ENCODE measurements around the gene RIN1. TPM values are rescaled to one million over a fixed set of nuclear protein-coding genes. Genes with fewer than 3 reads are reported as not detected.

RIN1 gene
- polyA plus RNA-seq, 3 donors: 6.1 to 15.4 (median 7.6) TPM

- peaks cover 27 to 36% (median 32%) of the 10 kb centered on the region in 3 donors for H3K27me3 Mint-ChIP-seq (ENCODE audit: low read depth in 3 of 3)
- no peak overlapping the region for H3K27ac ChIP-seq (ENCODE audit: low read depth in 1 of 2, low read length in 2 of 2)
- no peak for DNase-seq
- H3K36me3 Mint-ChIP-seq: peaks cover 0 to 3% of the 10 kb centered on the region in 2 donors
- TF ChIP-seq, protein P1, sequence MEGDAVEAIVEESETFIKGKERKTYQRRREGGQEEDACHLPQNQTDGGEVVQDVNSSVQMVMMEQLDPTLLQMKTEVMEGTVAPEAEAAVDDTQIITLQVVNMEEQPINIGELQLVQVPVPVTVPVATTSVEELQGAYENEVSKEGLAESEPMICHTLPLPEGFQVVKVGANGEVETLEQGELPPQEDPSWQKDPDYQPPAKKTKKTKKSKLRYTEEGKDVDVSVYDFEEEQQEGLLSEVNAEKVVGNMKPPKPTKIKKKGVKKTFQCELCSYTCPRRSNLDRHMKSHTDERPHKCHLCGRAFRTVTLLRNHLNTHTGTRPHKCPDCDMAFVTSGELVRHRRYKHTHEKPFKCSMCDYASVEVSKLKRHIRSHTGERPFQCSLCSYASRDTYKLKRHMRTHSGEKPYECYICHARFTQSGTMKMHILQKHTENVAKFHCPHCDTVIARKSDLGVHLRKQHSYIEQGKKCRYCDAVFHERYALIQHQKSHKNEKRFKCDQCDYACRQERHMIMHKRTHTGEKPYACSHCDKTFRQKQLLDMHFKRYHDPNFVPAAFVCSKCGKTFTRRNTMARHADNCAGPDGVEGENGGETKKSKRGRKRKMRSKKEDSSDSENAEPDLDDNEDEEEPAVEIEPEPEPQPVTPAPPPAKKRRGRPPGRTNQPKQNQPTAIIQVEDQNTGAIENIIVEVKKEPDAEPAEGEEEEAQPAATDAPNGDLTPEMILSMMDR (IDR thresholded peaks at IDR 0.05): no peak
- peak overlapping the region in 1 of 7 donors; percentile 36 for H3K27ac Mint-ChIP-seq
- peaks cover 12% of the 10 kb centered on the region for H3K4me1 Mint-ChIP-seq
- no peak overlapping the region for H3K4me3 Mint-ChIP-seq
- no peak overlapping the region for H3K9ac ChIP-seq (ENCODE audit: insufficient read depth, low read length, poor library complexity, severe bottlenecking)
- H3K4me2 ChIP-seq (replicated peaks; ENCODE audit: extremely low read depth, low read length, poor library complexity, severe bottlenecking): no peak overlapping the region
- intact Hi-C loops (cut with micrococcal nuclease): no loop called here
- H3K9me3 Mint-ChIP-seq: peaks cover 0 to 11% (median 2%) of the 10 kb centered on the region in 7 donors
- no peaks in the 10 kb centered on the region for H4K20me1 ChIP-seq (ENCODE audit: insufficient read depth, low read length)
- H2AFZ ChIP-seq (ENCODE audit: insufficient read depth, low read depth, low read length, poor library complexity, severe bottlenecking): no peak overlapping the region
- H3K79me2 ChIP-seq (ENCODE audit: insufficient read depth, low read length): no peaks in the 10 kb centered on the region
- H3K27me3 ChIP-seq (ENCODE audit: control insufficient read depth in 2 of 2, insufficient read depth in 2 of 2, low read length in 2 of 2): peaks cover 10 to 34% of the 10 kb centered on the region in 2 donors
- H3K9me3 ChIP-seq (replicated peaks in 1 of 2; ENCODE audit: control insufficient read depth in 1 of 2, insufficient read depth in 1 of 2, low read length in 2 of 2): no peaks in the 10 kb centered on the region
- no peak overlapping the region for H3K4me3 ChIP-seq (replicated peaks in 1 of 3; ENCODE audit: low read depth in 2 of 3, low read length in 3 of 3)
- no peaks in the 10 kb centered on the region for H3K36me3 ChIP-seq (replicated peaks in 1 of 2; ENCODE audit: control insufficient read depth in 1 of 2, insufficient read depth in 2 of 2, low read length in 2 of 2)
- H3K4me1 ChIP-seq (ENCODE audit: control insufficient read depth in 1 of 2, insufficient read depth in 2 of 2, low read length in 2 of 2): peaks cover 17 to 20% of the 10 kb centered on the region in 2 donors
- WGBS (ENCODE audit: insufficient coverage): 96% methylated on average over 6 of the region's 6 CpGs
These were observed 32.2 kb upstream of the RIN1 start for GRCh38 chr11:66368484-66368883.

DNA sequence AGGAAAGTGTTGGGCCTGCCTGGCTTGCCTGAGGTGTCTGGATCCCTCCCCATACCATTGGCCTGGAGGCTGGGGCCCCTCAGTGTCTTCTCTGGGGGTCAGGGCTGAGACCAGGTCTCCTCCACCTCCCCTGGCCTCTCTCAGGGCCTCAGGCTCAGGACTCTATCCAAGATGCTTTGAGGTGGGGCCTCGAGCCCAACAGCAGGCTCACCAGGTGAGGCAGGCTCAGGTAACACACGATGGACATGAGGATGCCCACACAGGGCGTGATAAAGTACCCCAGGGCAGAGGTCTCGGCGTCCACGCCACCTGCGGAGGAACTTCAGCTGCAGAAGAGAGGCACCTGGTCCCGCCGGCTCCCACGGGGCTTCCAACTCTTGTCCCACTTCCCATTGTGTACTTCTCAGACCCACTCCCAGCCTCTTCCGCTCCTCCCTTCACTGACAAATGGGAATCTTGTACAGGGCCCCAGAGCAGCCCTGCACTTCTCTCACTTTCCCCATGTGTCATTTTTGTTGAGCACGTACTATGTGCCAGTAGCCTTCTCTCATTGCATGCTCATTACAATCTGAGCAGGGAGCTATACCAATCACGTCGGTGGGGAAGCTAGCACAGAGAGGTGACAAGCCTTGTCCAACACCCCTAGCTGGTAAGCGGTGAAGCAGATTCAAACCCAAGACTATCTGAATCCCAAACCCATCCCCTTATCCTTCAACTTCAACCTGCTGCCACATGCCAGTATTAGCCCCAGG lies 31.5 kb upstream of the RIN1 start:
- peak overlapping the region in 1 of 7 donors; percentile 40 for H3K27ac Mint-ChIP-seq
- TF ChIP-seq, protein P1 (IDR thresholded peaks at IDR 0.05): no peak

More for the DNA sequence above, 31.5 kb upstream of the RIN1 start:
- no peak for DNase-seq
- H3K27me3 ChIP-seq (ENCODE audit: control insufficient read depth in 2 of 2, insufficient read depth in 2 of 2, low read length in 2 of 2): peaks cover 2 to 26% of the 10 kb centered on the region in 2 donors
- no peaks in the 10 kb centered on the region for H3K9me3 ChIP-seq (replicated peaks in 1 of 2; ENCODE audit: control insufficient read depth in 1 of 2, insufficient read depth in 1 of 2, low read length in 2 of 2)
- no peaks in the 10 kb centered on the region for H3K79me2 ChIP-seq (ENCODE audit: insufficient read depth, low read length)
- H3K27me3 Mint-ChIP-seq (ENCODE audit: low read depth in 3 of 3): peaks cover 20 to 30% (median 25%) of the 10 kb centered on the region in 3 donors
- H3K36me3 Mint-ChIP-seq: peaks cover 0 to 2% of the 10 kb centered on the region in 2 donors
- no peaks in the 10 kb centered on the region for H3K36me3 ChIP-seq (replicated peaks in 1 of 2; ENCODE audit: control insufficient read depth in 1 of 2, insufficient read depth in 2 of 2, low read length in 2 of 2)
- H4K20me1 ChIP-seq (ENCODE audit: insufficient read depth, low read length): no peaks in the 10 kb centered on the region
- intact Hi-C loops (cut with micrococcal nuclease): no loop called here
- H2AFZ ChIP-seq (ENCODE audit: insufficient read depth, low read depth, low read length, poor library complexity, severe bottlenecking): no peak overlapping the region
- peaks cover 17 to 20% of the 10 kb centered on the region in 2 donors for H3K4me1 ChIP-seq (ENCODE audit: control insufficient read depth in 1 of 2, insufficient read depth in 2 of 2, low read length in 2 of 2)
- peaks cover 0 to 11% (median 2%) of the 10 kb centered on the region in 7 donors for H3K9me3 Mint-ChIP-seq
- H3K4me3 ChIP-seq (replicated peaks in 1 of 3; ENCODE audit: low read depth in 2 of 3, low read length in 3 of 3): no peak overlapping the region
- no peak overlapping the region for H3K4me3 Mint-ChIP-seq
- H3K4me2 ChIP-seq (replicated peaks; ENCODE audit: extremely low read depth, low read length, poor library complexity, severe bottlenecking): no peak overlapping the region
- peaks cover 11% of the 10 kb centered on the region for H3K4me1 Mint-ChIP-seq
- WGBS (ENCODE audit: insufficient coverage): 93% methylated on average over 15 of the region's 15 CpGs
- H3K27ac ChIP-seq (ENCODE audit: low read depth in 1 of 2, low read length in 2 of 2): no peak overlapping the region
- no peak overlapping the region for H3K9ac ChIP-seq (ENCODE audit: insufficient read depth, low read length, poor library complexity, severe bottlenecking)

Data from CD14-positive monocyte (primary cell).